Kidney tubule cell (primary cell): Measurements from ENCODE around the gene BARX1.
A peak's percentile ranks its signal among the peaks of the same experiment; 100 is the strongest.
"Not testable (repeated sequence)": the region's sequence is repeated elsewhere in the genome, so short reads cannot be mapped to it uniquely, and the experiment has no call there.

Experiments used
- DNase-seq: peaks from one replicate; pipeline ENCODE4 v3.0.0-alpha.2; 2018; ENCODE audit warnings: low spot score

BARX1 gene

GRCh38 chr9:93951655-93952118 lies 3.5 kb downstream of the BARX1 start:
- no peak for DNase-seq

- no peak for DNase-seq
These were observed 4.2 kb downstream of the BARX1 start for GRCh38 chr9:93950619-93951601.

- DNase-seq, result peak; percentile 64
These were observed 5.3 kb downstream of the BARX1 start for GRCh38 chr9:93949694-93950449.

DNA sequence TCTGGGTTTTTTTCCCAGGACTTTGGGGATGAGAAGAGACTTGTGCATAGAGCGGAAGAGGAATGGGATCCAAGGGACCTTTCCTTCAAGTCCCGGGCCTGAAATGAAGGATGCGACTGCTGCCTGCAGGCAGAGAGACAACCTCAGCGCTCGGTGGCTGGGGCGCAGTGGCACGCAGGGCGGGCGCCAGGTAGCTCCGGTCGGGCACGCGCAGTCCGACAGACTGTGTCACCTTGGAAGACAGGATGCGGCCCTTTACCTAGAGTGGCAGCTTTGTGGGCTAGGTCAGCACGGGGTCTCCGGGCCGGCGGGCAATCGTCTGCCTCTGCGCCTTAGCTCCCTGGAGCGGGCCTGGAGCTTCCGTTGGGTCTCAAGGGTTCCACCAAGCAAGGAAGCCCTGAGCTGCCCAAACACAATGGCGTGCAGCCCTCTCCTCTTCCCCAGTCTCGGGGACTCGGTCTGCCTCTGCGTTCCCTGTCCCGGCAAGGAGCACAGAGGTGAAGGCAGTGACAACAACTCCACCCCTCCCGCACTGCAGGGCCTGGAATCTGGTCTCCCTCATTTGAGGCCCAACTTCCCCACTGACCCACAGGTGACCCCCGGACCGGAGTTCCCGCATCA lies 6.0 kb downstream of the BARX1 start:
- DNase-seq, result no peak

- DNase-seq, result no peak
These were observed 6.6 kb downstream of the BARX1 start for GRCh38 chr9:93948441-93949072.

DNA sequence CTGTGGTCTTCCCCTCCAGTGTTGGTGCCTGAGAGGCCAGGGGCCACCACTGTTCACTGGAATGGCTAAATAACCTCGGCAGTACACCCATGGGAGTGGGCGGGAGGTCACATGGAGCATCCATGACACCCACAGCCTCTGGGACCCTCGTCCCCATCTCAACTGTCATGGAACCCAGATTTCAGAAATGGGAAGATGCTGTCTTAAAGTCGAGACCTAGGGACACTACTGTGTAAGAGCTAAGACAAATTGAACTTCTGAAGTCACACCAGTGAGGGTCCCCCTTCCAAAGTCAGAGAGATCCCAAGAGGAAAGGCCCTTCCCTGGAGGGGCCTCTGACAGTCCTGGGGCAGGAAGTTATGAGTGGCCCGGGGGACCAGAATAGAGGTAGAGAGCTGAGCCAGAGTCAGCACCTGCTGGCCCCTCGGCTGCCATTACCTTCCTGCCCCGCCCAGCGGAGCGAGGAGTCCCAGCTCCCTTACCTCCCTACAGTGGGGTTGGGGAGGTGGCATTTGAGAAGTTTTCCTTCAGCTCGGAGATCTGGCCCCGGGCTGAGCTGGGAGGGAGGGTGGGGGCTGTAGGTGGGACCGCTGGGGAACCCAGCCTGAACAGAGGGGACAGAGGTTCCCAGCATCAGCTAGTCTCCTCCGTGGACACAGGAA lies 7.6 kb downstream of the BARX1 start:
- no peak for DNase-seq

DNA sequence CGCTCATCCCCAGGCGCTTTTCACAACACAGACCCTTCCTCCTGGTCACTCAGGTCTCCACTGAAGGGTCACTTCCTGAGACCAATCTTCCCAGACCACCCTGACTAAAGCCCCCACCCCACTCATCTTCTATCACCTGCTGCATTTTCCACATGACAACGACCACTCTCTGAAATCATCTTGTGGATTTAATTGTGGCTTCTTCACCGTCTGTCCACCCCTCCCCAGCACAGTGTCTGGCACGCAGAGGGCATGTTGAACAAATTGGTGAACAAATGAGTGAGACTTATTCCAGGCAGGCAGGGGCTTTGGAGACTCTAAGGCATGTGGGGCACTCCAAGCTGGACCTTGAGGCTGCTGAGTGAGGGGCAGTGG lies 8.8 kb downstream of the BARX1 start:
- DNase-seq, result no peak

GRCh38 chr9:93945400-93946337 lies 9.5 kb downstream of the BARX1 start:
- no peak for DNase-seq

GRCh38 chr9:93944011-93944410 lies 11.1 kb downstream of the BARX1 start:
- DNase-seq, result no peak

DNA sequence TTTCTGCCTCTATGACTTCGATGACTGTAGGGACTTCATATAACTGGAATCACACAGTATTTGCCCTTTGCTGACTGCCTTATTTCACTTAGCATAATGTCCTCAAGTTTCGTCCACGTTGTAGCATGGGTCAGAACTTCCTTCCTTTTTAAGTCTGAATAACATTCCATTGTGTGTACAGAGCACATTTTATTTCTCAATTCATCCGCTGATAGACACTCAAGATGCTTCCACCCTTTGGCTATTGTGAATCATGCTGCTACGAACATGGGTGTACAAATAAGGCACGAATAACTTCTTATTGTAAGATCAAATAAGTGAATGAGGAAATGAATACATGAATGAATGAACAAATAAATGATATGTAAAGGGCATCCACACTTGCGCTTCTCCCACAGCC lies 13.0 kb downstream of the BARX1 start:
- DNase-seq, result no peak

DNA sequence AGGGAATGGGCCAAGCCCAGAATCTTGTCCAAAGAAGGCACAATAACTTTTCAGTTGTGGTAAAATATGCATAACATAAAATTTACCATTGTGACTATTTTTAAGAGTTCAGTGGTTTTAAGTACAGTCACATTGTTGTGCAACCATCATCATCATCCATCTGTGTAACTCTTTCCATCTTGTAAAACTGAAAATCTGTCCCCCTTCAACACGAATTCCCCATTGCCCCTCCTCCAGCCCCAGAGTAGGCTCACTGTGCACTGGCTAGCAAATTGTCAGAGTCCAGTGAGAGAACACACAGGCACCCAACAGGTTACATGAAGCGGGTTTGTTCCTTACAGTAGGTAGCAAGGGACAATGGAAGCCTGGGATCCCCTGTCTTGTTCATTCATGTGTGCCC lies 13.7 kb downstream of the BARX1 start:
- DNase-seq, result no peak

DNA sequence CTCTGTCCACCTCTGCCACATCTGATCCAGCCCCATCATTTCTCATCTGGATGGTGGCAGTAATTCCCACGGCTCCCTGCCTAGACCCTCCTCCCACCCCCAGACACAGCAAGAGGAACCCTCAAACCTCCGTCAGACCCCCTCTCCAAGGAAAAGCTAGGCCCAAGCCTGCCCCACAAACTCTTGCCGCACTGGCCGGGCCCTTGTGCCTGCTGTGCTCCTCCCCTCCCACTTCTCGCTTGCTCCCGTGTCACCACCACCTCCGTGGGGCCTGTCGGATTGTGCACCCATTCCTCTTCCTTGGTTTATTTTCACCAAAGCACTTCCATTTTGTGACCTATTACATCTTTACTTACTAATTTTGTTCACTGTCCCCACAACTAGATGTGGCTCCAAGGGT lies 14.2 kb downstream of the BARX1 start:
- no peak for DNase-seq

GRCh38 chr9:93939589-93939988 lies 15.6 kb downstream of the BARX1 start:
- not testable (repeated sequence) for DNase-seq

GRCh38 chr9:93937193-93937592 lies 18.0 kb downstream of the BARX1 start:
- DNase-seq, result no peak

GRCh38 chr9:93931905-93932304 lies 23.2 kb downstream of the BARX1 start:
- DNase-seq, result no peak

- no peak for DNase-seq
These were observed 25.1 kb downstream of the BARX1 start for GRCh38 chr9:93930070-93930469.

DNA sequence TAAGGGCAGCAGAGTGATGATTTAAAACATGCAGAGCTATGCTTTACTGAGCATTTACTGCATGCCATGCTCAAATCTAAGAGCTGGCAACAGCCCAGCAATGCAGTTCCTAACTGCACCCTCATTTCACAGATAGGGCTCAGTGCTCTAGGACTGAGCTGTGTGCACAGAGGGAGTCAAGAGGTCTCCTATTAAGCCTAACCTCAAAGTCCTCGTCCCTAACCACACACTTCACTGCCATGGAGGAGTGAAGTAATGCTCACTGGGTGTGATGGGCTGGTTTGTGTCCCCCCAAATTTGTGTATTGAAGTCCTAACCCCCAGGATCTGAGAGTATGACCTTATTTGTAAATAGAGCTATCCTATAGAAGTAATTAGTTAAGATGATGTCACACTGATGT lies 25.9 kb downstream of the BARX1 start:
- no peak for DNase-seq

GRCh38 chr9:93922535-93922934 lies 32.6 kb downstream of the BARX1 start:
- DNase-seq, result no peak

DNA sequence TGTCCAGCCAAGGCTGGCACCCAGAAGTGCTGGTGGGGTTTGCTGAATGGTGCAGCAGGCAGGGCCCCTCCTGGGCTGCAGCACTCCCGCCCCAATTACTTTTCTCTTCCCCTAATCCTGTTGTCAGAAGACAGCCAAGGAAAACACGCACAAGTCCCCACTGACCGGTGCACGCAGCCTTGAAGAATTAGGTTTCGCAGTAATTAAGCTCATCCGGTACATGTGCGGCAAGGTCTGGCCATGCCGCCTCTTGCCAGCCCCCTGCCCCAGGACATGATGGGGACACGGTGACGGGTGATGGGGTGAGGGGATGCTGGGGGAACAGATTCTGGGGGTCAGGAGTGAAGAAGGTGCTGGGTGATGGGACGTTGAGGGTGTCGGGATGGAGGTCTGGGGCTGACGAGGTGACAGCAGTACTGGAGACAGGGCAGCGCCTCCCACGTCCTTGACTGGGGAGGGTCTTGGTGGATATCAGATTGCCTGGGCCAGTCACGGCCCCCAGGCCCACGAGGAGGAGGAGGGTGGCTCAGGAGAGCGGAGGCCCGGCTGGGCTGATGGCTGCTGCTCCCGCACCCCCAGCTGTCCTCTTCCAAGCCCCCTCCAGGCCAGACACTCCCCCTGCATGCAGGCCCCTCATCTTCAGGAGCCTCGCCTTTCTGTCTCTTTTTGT lies 34.9 kb downstream of the BARX1 start:
- DNase-seq, result no peak

DNA sequence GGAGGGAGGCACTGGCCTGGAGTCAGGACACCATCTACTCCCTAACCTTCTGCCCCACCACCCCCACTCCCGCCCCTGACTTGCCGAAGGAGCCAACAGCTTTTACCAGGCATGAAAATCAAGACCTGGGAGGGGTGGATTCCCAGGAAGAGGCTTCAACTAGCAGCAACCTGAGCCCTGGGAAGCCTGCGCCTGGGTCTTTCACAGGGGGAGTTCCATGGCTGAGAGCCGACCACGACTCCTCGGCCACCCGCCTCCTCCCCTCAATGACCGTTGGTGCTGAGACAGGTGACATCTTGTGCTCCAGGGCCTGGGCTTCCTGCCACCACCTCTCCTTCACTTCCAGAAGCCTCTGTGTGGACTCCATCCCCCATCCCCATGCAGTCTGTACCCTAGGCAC lies 37.1 kb downstream of the BARX1 start:
- no peak for DNase-seq
